Body of pancreas (tissue), 4 donors: Measurements from ENCODE around the gene TOM1L2.

Experiments used
- POLR2A ChIP-seq, 3 donors: fragments of 450-650 bp; IDR thresholded peaks; one replicate each; pipeline ENCODE4 v1.6.1; 2016; ENCODE audit warnings: antibody characterized with exemption in 3 of 3, mild to moderate bottlenecking in 2 of 3
- TF ChIP-seq, protein P1 (sequence below), 7 experiments: fragments of 450-650 bp in 4 of 7; fragments of 200-600 bp in 3 of 7; sonication (generic) in 3 of 7; IDR thresholded peaks; one replicate each; pipeline ENCODE4 v1.5.1; 2016 to 2019; ENCODE audit warnings: antibody characterized with exemption in 7 of 7

- TF ChIP-seq POLR2A (IDR thresholded peaks at IDR 0.05) = no peak
- TF ChIP-seq, protein P1, sequence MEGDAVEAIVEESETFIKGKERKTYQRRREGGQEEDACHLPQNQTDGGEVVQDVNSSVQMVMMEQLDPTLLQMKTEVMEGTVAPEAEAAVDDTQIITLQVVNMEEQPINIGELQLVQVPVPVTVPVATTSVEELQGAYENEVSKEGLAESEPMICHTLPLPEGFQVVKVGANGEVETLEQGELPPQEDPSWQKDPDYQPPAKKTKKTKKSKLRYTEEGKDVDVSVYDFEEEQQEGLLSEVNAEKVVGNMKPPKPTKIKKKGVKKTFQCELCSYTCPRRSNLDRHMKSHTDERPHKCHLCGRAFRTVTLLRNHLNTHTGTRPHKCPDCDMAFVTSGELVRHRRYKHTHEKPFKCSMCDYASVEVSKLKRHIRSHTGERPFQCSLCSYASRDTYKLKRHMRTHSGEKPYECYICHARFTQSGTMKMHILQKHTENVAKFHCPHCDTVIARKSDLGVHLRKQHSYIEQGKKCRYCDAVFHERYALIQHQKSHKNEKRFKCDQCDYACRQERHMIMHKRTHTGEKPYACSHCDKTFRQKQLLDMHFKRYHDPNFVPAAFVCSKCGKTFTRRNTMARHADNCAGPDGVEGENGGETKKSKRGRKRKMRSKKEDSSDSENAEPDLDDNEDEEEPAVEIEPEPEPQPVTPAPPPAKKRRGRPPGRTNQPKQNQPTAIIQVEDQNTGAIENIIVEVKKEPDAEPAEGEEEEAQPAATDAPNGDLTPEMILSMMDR (IDR thresholded peaks at IDR 0.05) = no peak
Observed at GRCh38 chr17:17902376-17902775, 69.8 kb downstream of the TOM1L2 start.
